HG02973 (cell line): Measurements from ENCODE around the gene ASIC4.

ENCODE experiments used
- ATAC-seq: cut with Tn5 transposase; IDR thresholded peaks from one replicate; pipeline ENCODE4 v1.9.1; 2021; ENCODE audit warnings: moderate library complexity; ENCODE audit not compliant: unreplicated experiment

The ASIC4 gene

DNA sequence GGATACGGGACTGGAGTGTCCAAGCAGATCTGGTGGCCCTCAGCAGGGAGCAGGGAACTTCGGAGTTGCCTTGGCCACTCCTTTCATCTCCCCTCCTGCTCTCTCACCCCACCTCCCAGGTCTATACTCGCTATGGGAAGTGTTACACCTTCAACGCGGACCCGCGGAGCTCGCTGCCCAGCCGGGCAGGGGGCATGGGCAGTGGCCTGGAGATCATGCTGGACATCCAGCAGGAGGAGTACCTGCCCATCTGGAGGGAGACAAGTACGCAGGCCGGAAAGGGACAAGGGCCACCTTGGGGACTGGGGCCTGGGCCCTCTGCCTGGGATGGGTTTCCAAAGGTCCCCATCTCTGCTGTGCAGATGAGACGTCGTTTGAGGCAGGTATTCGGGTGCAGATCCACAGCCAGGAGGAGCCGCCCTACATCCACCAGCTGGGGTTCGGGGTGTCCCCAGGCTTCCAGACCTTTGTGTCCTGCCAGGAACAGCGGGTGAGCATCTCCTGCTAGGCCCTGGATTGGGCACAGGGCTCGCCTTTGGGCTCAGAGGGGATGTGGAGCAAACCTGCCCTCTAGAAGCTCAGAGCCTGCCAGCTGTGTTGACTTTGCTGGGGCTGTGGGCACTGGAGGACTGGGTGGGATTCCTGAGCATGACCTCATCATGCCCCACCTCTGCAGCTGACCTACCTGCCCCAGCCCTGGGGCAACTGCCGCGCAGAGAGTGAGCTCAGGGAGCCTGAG, 17.5 kb downstream of the ASIC4 start:
- no peak for ATAC-seq

DNA sequence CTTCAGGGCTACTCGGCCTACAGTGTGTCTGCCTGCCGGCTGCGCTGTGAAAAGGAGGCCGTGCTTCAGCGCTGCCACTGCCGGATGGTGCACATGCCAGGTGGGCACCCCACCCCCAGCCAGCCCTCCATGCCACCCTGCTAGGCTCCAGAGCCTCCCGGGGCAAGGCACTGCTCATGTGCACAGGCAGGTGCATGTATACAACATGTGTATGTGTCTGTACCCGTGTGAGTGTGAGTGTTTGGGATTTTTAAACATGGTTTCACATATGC, 18.0 kb downstream of the ASIC4 start:
- no peak for ATAC-seq

DNA sequence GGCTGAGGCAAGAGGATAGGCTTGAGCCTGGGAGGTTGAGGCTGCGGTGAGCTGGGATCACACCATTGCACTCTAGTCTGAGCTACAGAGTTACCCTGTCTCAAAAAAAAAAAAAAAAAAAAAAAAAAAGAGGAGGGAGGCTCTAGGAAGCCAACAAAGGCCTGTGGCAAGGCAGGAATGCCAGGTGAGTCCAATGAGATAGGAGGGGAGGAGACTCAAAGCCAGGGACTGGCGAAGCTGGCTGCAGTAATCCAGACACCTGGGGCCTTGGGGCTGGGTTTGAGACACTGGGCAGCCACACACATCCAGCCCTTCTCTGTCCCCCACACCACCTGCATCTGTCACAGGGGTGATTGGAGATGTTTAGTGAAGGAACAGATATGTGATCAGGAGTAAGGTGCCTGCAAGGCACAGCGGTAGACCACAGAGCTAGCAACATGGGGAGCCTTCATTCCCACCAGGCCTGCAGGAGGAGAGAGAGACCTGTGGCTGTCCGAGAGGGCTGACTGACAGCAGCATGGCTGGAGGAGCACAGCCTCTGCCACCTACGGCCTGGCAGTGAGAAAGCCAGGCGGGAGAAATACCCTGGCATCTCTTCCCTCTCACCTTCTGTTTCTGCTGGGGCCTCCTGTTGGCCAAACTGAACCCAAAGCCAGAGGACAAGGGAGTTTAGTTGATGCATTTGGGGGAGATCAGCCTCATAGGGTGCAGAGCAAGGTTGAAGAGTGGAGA, 19.8 kb downstream of the ASIC4 start:
- no peak for ATAC-seq

DNA sequence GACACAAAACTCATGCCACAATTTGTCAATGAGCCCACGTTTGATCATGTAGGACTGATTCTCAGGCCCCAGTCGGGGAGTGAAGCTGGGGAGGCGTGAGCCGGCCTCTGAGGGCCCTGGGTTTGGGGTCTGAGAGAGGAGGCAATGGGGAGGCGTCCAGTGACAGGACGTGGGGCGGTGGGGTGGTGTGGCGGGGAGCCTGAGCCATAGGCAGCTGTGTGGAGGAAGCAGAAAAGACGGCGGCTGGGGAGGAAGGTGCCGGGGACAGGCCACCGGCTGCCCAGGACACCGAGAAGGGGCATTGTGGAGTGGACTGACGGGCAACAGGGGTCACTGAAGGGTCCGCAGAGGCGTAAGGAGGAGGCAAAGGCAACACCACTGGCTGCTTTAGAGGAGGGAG, 22.1 kb downstream of the ASIC4 start:
- no peak for ATAC-seq

DNA sequence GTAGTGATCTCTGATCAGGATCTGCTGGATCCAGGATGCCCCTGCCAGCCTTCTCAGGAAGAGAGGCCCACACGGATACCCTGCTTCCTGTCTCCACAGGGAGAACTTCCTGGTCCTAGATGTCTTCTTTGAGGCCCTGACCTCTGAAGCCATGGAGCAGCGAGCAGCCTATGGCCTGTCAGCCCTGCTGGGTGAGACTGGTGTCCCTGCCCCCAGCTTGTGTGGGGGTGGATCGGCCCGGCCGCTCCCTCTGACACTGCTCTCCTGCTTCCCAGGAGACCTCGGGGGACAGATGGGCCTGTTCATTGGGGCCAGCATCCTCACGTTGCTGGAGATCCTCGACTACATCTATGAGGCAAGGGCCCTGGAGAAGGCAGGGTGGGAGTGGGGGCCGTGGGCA, 22.7 kb downstream of the ASIC4 start:
- ATAC-seq, result no peak

DNA sequence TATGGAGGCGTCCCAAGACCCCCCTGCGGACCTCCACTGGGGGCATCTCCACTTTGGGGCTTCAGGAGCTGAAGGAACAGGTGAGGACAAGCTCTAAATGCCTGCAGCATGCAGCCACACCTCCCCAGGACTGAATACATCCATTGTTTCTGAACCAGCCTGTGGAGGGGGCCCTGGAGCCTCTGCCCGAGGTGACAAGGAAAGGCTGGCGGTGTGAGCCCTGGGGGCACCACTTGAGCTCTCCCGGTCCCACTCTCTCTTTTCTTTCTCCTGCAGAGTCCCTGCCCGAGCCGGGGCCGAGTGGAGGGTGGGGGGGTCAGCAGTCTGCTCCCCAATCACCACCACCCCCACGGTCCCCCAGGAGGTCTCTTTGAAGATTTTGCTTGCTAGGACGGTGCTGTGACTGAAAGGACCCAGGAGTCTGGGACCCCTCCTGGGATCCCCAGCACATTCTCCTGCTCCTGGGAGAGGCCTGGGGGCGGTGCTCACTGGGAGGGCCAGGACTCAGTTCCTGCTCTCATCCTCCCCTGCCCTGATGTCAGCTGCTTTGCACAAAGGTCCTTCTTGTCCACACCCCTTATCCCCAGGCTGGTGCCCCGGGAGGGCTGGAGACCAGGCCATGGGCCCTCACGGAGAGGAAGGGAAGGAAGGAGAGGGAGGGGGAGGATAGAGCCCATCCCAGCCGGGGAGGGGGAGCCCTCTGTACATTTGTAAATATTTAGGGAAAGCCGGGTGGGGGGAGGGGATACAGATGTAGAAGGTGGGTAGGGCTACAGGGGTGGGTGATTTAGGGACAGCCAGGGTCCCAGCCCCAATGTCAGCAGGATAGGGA, 23.6 kb downstream of the ASIC4 start:
- no peak for ATAC-seq

DNA sequence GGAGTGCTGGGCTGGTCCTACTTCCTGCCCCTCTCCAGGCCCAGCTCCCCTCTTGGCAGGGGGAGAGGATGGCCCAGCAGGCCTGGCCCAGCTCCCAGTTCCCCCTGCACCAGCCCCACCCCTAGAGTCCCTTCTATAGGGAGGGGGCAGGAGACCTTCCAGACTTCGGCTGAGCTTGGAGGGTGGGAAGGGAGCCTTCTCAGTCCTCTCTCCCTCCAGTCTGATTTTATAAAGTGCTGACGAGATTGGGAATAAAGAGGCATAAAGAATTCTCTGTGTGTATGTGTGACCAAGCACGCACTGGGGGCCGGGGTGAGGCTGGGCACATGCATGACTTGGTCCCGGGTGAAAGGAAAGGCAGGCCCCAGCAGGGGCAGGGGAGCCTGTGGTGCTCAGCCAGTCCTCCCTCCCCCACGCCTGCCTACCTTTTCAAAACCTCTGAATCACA, 24.2 kb downstream of the ASIC4 start:
- ATAC-seq, result no peak

DNA sequence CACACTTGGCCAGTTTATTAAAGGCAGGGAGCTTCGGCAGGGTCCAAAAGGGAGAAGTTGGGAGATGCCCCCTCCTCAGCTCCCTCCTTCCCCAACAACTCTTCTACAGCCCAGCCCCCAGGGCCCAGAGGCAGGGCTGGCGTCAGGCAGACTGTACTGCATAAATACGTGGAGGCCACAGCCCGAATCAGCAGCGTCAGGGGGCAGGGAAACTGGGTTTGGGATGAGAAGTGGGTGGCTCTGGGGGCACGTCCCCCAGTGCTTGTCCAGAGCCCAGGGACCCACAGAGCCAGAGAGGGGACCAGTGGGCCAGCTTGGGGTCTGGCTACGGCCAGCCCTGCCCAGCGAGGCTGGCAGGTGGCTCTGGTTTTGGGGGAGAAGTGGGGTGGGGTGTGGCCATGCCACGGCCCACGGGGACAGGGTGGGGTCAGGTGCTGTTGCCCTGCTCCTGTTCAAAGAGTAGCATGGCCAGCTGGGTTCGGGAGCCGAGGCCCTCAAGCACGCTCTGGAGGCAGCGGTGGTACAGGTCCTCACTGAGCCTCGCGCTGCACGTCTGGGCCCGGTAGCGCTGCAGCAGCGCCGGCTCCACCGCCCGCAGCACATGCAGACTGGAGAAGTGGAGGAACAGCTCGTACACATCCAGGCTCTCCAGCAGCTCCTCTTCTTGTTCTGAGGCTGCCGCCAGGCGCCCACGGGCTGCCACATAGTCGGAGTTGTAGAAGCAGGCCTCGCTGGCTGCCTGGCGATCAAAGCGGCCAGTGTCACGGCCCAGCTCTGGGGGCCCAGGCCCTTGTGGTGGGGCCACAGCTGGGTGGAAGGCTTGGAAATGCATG, 24.9 kb downstream of the ASIC4 start:
- no peak for ATAC-seq

DNA sequence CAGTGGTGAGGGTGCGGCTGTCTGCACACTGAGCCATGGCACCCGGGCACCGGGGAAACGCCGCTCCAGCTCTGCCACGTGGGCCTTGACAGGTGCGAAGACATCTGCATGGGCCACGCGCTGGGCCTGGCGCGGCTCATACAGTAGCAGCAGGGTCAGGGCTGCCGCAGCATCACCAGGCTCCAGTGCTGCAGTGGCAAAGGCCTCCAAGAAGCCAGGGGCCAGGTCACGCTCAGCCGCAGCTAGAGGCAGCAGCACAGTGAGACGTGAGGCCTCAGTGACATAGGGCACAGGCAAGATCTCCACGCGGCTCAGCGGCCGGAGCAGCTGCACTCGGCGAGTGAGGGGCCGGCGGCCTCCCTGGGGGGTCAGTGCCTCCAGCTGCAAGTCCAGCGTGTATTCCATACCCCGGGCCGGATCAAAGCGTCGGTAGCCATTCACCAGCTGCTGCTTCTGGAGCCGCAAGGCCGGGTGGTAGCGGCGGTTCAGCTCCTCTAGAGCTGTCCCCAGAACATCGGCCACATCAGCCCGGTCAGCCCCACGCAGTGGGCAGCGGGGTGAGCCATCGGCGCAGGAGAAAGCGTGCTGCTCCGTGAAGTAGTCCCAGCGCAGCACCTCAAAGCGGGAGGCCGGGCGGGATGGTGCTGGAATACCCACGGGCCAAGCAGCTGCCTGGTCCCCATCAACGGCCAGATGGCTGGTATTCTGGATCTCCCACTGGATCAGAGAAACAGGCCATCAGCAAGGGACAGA, 25.8 kb downstream of the ASIC4 start:
- ATAC-seq, result no peak

DNA sequence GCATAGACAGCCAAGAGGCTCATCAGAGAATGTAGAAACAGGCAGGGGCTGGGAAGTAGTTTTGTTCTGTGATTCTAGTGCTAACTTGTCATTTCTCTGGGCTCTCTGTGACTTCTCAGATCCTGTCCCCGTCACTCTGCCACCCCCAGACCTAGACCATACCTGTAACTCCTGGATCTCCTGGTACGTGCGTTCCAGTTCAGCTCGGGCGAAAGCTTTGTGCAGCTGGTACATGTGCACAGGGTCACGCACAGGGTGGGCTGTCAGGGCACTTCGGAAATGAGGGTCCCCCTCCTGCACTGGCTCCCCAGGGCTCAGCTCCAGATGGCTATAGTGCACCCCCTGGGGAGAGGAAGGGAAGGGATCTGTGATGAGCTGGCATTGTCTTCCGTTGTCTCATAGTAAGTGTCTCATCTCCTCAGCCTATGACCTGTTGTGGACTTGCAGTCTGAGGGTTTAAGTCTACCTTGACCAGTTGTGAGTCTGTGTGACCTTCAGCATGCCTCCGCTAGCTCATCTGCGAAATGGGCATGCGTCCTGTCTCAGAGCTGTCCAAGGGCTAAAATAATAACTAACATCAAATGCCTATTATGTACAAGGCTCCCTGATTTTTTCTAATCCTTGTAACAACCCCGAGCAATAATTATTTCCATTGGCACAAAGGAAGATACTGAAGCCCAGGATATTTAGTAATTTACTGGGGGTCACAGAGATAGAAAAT, 26.7 kb downstream of the ASIC4 start:
- no peak for ATAC-seq

DNA sequence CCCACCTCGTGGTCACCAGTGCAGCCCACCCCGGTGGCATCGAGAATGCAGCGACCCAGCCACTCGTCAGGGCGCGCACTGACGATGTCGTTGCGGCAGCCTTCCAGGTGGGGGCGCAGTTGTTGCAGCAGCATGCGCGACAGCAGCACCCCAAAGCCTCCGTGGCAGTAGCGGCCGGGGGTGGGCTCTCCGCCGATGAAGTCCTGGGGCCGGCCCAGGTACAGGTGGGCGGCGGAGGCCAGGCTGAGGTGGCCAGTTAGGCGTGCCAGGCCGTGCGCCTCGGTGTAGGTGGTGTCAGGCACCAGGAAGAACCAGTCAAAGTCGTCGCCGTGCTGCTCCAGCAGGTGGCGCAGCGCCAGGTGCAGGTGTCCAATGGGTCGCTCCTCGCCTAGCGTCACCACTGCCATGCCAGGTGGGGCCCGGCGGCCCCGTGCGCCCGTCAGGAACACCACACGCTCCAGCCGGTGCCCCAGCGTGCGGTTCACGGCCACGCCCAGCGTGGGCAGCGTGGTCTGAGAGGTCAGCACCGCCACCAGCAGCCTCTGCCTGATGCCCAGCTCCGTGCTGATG, 27.4 kb downstream of the ASIC4 start:
- peak; percentile 36 for ATAC-seq

DNA sequence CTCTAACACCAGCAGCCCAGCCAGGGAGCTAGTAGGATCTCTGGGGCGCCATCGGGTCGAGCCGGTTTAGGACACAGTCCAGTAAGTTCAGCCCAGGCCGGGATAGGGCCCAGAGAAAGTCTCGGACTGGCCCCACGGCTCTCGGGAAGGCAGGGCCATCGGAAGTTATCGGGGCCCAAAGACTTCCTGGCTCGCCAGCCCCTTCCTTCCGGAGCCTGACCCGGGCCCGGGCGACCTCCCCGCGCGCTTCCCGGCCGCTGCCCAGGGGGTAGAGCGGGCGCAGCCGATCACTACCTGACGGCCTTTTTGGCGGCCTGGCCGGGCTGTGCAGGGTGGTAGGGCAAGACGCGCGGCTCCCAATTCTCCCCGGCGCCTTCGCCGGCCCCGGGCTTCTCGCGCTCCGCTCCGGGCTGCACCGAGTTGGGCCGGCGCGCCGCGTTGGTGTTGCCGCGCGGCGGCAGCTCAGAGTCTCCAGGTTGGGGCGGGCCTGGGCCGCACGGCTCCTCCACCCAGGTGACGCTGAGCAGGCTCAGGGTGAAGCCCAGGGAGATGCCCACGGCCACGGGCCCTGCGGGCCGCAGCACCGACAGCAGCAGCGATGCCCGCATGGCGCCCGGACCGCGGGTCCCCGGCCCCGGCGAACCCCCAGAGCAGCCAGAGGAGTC, 28.8 kb downstream of the ASIC4 start:
- ATAC-seq, result peak; percentile 28

DNA sequence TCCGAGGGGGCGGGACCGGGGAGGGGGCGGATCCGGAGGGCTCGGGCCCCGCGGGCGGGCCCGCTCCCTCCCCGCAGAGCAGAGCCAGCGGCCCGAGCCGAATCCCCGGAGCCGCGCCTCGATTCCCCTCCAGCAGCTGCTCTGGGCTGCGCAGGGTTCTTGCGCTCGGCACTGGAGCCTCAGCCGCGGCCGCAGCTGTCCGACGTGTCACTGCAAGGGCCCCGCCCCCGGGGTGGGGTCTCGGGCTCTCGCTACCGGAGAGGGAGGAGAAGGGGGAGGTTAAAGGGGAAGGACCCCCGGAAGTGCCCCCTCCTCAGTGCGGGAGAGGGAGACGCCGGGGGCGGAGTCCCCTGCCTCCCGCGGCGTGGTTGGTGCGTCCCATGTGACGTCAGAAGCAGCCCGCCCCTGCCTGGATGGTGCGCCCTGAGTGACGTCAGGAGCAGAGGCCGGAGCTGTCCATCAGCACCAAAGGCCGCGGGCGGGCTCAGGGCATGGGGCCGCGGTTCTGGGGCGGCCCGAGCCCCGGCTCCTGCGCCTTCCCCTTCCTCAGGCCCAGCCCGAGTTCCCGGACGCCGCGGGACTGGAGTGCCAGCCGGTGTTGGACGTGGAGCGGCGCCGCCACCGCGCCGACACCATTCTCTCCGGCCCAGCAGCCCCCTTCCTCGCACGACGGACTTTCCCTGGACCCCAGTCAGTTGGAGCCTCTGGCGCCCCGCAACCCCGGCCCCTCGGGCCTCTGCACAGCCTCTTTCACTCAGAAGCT, 29.5 kb downstream of the ASIC4 start, which contains the start of the genes CHPF and TMEM198:
Gene CHPF (minus strand): TSS at position 214 of the 763 bp plus-strand sequence. CDS start 271 bp downstream, outside the sequence.
Gene TMEM198 (plus strand): TSS at position 433 of the 763 bp plus-strand sequence. CDS start 700 bp downstream, outside the sequence.
- peak; percentile 72 for ATAC-seq

DNA sequence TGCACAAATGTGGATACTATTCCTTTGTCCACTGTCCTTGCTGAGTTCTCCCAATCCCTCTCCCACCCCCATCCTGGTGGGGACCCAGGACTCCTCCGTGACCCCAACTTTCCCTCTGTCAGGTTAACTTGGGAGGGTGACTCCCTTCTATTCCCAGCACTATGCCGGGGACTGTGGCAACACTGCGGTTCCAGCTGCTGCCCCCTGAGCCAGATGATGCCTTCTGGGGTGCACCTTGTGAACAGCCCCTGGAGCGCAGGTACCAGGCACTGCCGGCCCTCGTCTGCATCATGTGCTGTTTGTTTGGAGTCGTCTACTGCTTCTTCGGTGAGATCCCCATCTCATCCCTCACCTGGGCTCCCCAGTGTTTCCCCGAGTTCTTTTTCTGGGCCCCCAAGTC, 30.3 kb downstream of the ASIC4 start:
- no peak for ATAC-seq

DNA sequence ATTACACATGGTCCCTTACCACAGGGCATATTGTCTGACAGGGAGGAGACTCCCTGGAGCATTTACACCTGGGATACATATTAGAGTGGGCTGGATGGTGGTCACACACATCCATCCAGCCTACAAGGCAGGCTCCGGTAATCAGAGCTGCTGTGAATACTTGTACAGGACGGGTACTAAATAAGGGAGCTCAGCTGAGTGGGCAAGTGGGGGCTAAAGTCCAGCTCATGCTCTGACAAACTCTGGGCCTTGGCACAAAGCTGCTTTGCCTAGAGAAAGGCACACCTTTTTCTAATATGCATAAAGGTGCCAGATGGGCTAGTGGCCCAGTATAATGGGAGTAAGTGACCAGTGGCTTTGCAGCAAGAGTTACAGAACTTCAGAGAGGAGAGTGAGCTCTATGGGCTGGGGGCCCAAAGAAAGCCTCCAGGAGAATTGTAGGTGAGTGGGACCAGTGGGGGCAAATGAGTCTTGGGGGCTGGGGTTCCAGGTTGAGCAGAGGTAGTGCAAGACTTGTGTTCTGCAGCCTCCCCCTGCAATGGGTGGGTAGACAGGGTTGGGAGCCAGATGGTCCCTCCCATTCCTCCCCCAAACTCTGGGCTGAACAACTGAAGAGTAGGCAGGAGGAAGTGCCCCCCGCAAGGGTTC, 31.1 kb downstream of the ASIC4 start:
- ATAC-seq, result no peak

DNA sequence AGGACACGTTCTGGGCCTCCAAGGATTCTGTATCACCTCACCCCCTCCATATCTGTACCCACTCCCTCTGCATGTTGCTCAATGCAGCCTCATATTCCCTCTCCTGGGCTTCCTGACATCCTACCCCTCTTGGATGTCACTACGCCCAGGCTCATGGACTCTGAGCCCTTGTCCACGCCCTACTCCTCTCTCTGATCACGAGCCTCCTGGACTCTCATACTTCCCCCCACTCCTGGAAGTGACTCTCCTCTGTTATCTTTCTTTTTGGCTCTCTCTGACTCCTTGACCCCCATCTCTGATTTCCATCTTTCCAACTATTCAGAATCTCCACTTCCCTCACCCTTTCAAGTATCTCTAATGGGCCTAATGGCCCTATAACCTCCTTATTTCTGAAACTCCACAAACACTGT, 31.7 kb downstream of the ASIC4 start:
- no peak for ATAC-seq

DNA sequence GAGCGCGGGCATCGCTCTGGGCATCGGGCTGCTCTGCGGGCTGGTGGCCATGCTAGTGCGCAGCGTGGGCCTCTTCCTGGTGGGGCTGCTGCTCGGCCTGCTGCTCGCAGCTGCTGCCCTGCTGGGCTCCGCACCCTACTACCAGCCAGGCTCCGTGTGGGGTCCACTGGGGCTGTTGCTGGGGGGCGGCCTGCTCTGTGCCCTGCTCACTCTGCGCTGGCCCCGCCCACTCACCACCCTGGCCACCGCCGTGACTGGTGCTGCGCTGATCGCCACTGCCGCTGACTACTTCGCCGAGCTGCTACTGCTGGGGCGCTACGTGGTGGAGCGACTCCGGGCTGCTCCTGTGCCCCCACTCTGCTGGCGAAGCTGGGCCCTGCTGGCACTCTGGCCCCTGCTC, 33.3 kb downstream of the ASIC4 start:
- ATAC-seq, result no peak
